T-cell (primary cell): ENCODE measurements around the gene ARHGAP8. TPM values are rescaled to one million over a fixed set of nuclear protein-coding genes. Genes with fewer than 3 reads are reported as not detected.
"Not testable (repeated sequence)": the region's sequence is repeated elsewhere in the genome, so short reads cannot be mapped to it uniquely, and the experiment has no call there.

Experiments used
- ATAC-seq, 4 experiments: fragments of 200-7000 bp in 3 of 4; fragments of 150-1000 bp in 1 of 4; cut with Tn5 transposase; replicated peaks in 1 of 4; 1 replicate in 3 of 4; 2 replicates in 1 of 4; pipeline ENCODE4 v1.10.0; 2021; ENCODE audit warnings: moderate library complexity in 3 of 4, mild to moderate bottlenecking in 2 of 4, moderate number of reproducible peaks in 1 of 4
- CTCF ChIA-PET, 2 donors: fragments of 300-600 bp; sonication (Branson Sonifier 250); formaldehyde crosslinking; loops; one replicate each; lab custom pipeline; 2022; ENCODE audit warnings: antibody characterized with exemption in 2 of 2; lab: Charles Lee
- POLR2A ChIA-PET, 2 donors: fragments of 300-600 bp; sonication (Branson Sonifier 250); formaldehyde crosslinking; loops; one replicate each; lab custom pipeline; 2022; ENCODE audit warnings: antibody characterized with exemption in 2 of 2; lab: Charles Lee
- DNase-seq, 35 experiments: peaks; one replicate each; pipeline versions ENCODE4 v3.0.0 to v3.0.0-alpha.2; 2013 to 2023
- H3K27ac ChIP-seq: one replicate; pipeline ENCODE4 v1.5.1; 2013; ENCODE audit warnings: low read length
- H3K27me3 ChIP-seq, 2 experiments: replicated peaks in 1 of 2; 1 replicate in 1 of 2; 2 replicates in 1 of 2; pipeline versions ENCODE4 v1.6.1 to v1.7.0; 2013; ENCODE audit warnings: low read length in 1 of 2, mixed read lengths in 1 of 2; ENCODE audit not compliant: control insufficient read depth in 2 of 2, insufficient read depth in 2 of 2; ENCODE audit errors: extremely low read depth in 1 of 2
- H3K36me3 ChIP-seq, 2 donors: 1 replicate in 1 of 2; 2 replicates in 1 of 2; pipeline versions ENCODE4 v1.6.1 to v1.7.0; 2013; ENCODE audit warnings: low read length in 1 of 2; ENCODE audit not compliant: control insufficient read depth in 2 of 2, insufficient read depth in 1 of 2; ENCODE audit errors: extremely low read depth in 1 of 2
- H3K4me1 ChIP-seq, 2 experiments: 1 replicate in 1 of 2; 2 replicates in 1 of 2; pipeline versions ENCODE4 v1.6.1 to v1.7.0; 2013; ENCODE audit warnings: low read length in 2 of 2, mixed read lengths in 1 of 2; ENCODE audit not compliant: insufficient read depth in 2 of 2, control insufficient read depth in 1 of 2; ENCODE audit errors: extremely low read depth in 1 of 2
- H3K4me3 ChIP-seq, 2 donors: 1 replicate in 1 of 2; 2 replicates in 1 of 2; pipeline versions ENCODE4 v1.5.1 to v1.7.0; 2013; ENCODE audit warnings: mild to moderate bottlenecking in 2 of 2, low read length in 1 of 2, moderate library complexity in 1 of 2; ENCODE audit not compliant: control insufficient read depth in 1 of 2; ENCODE audit errors: extremely low read depth in 1 of 2
- H3K9me3 ChIP-seq: 2 replicates; pipeline ENCODE4 v1.7.0; 2013
- H3K27ac Mint-ChIP-seq, 2 donors: one replicate each; pipeline ENCODE4 v1.8.0; 2020 to 2021; ENCODE audit warnings: mild to moderate bottlenecking in 2 of 2, mixed read lengths in 2 of 2
- H3K27me3 Mint-ChIP-seq, 2 donors: one replicate each; pipeline ENCODE4 v1.8.0; 2021 to 2022; ENCODE audit warnings: mixed read lengths in 2 of 2
- H3K36me3 Mint-ChIP-seq: one replicate; pipeline ENCODE4 v1.8.0; 2021; ENCODE audit warnings: mixed read lengths
- H3K4me1 Mint-ChIP-seq, 3 donors: one replicate each; pipeline ENCODE4 v1.8.0; 2020 to 2022; ENCODE audit warnings: mixed read lengths in 3 of 3, mild to moderate bottlenecking in 1 of 3
- H3K4me3 Mint-ChIP-seq, 3 donors: one replicate each; pipeline ENCODE4 v1.8.0; 2020 to 2022; ENCODE audit warnings: mild to moderate bottlenecking in 3 of 3, mixed read lengths in 3 of 3, moderate library complexity in 3 of 3
- H3K9me3 Mint-ChIP-seq, 3 donors: one replicate each; pipeline ENCODE4 v1.8.0; 2020 to 2022; ENCODE audit warnings: mixed read lengths in 3 of 3
- WGBS: methylation state at CpG from one replicate; pipeline ENCODE4 v1.1.5; 2013; ENCODE audit warnings: missing lambda C conversion rate; ENCODE audit not compliant: insufficient coverage; 5-methylcytosine and 5-hydroxymethylcytosine counted together
- total RNA-seq, 35 experiments: library from RNA in 6 of 35; stranded (reverse) in 6 of 35; fragments of 120-200 nt in 1 of 35; gene quantifications; one replicate each; pipeline versions ENCODE4 v1.2.1 to v1.2.4 and lab custom pipeline; 2013 to 2026

ARHGAP8 gene
- total RNA-seq, 5 donors from 2014 or later (not counting 1 experiment from before 2014, with no cell fraction given): 0.59 to 4.7 (median 2.0) TPM

DNA sequence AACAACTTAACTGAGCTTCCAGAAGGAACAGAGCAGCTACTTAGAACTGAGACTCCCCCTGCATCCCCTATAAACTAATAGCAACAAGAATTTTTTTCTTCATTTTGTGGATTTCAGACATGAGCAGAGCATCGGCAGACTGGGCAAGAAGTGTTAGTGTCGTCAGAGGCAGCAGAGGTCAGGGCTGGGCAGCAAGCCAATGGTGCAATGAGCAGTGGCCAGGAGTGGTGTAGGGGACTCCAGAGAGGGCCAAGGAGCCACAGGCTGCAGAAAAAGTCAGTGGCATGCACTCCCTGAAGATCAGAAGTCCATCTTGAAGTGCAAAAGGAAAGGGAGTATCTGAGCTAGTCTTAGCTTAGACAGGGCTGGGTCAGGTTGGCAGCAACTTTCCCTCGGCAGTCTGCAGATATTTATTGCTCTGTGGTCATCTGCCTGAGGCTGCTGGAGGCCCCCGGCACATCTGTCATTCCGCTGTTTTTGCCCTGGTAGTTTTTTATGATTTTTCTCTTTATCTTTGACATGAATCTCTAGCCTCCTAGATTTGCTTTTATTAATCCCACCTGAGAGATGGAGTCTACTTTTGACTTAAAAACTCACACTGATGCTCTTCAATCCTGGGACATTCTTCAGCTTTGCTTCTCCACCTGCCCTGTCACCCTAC, 152.2 kb downstream of the ARHGAP8 start:
- H3K9me3 ChIP-seq, POLR2A ChIA-PET, ATAC-seq, H3K27ac ChIP-seq, H3K4me1 Mint-ChIP-seq, H3K4me3 ChIP-seq, DNase-seq, CTCF ChIA-PET, H3K4me1 ChIP-seq, H3K4me3 Mint-ChIP-seq, H3K9me3 Mint-ChIP-seq, H3K27ac Mint-ChIP-seq, H3K36me3 Mint-ChIP-seq, H3K36me3 ChIP-seq: not testable (repeated sequence)
- no CpG with 5 or more reads among the region's 5 CpGs for WGBS
- H3K27me3 ChIP-seq: peaks cover 0 to 38% of the 10 kb centered on the region in 2 experiments
- H3K27me3 Mint-ChIP-seq: peaks cover 14 to 25% of the 10 kb centered on the region in 2 donors

DNA sequence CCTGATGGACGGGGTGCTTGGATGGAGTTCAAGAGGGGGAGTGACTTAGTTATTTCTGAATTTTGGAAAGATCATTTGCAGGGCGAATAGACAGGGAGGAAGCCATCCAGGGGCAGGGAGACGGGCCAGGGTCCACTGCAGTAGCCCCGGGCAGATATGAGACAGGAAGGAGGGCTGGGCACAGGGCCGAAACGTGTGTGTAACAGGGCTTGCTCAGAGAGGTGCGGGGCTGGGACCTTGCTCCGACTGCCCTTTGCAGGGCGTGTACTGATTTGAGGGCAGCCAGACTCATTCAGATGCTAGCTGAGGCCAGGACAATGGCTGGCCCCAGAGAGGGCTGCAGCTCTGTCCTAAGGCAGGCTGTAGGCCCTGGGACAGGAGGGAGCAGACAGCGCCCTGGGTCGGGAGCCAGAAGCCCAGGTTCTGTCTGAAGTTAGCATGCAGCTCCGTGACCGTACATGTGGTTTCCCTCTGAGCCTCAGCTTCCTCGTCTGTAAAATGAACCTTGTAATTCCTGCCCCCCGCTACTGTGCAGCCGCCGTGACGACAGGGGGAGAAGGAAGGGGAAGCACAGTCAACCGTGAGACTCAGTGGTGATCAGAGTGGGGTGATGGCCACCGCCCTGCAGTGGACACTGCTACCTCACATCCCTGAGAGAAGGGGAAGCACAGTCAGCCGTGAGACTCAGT, 154.0 kb downstream of the ARHGAP8 start:
- peaks cover 17 to 32% of the 10 kb centered on the region in 2 donors for H3K27me3 Mint-ChIP-seq
- H3K27me3 ChIP-seq: peaks cover 0 to 39% of the 10 kb centered on the region in 2 experiments
- 90% methylated on average over 10 of the region's 21 CpGs for WGBS
- H3K9me3 ChIP-seq: no peaks in the 10 kb centered on the region
- no peaks in the 10 kb centered on the region for H3K4me1 ChIP-seq
- H3K36me3 ChIP-seq: no peaks in the 10 kb centered on the region
- no peaks in the 10 kb centered on the region for H3K4me1 Mint-ChIP-seq
- DNase-seq (no peak), ATAC-seq (no peak)
- H3K27ac Mint-ChIP-seq: no peak overlapping the region
- H3K27ac ChIP-seq: no peak overlapping the region
- no peak overlapping the region for H3K4me3 Mint-ChIP-seq
- no peaks in the 10 kb centered on the region for H3K36me3 Mint-ChIP-seq
- H3K4me3 ChIP-seq: no peak overlapping the region
- CTCF ChIA-PET: no interaction called here
- POLR2A ChIA-PET: no interaction called here
- peaks cover 10 to 16% (median 15%) of the 10 kb centered on the region in 3 donors for H3K9me3 Mint-ChIP-seq

GRCh38 chr22:44906999-44907644, 154.7 kb downstream of the ARHGAP8 start:
- no peak overlapping the region for H3K27ac ChIP-seq
- Mint-ChIP-seq H3K4me1 (no peaks in the 10 kb centered on the region), H3K9me3 (peaks cover 10 to 16% (median 15%) of the 10 kb centered on the region in 3 donors), H3K27ac (no peak overlapping the region), H3K36me3 (no peaks in the 10 kb centered on the region), H3K4me3 (no peak overlapping the region), H3K27me3 (peaks cover 20 to 32% of the 10 kb centered on the region in 2 donors)
- H3K4me3 ChIP-seq: no peak overlapping the region
- H3K36me3 ChIP-seq: no peaks in the 10 kb centered on the region
- ChIA-PET CTCF (no interaction called here), POLR2A (no interaction called here)
- 90% methylated on average over 14 of the region's 18 CpGs for WGBS
- H3K9me3 ChIP-seq: no peaks in the 10 kb centered on the region
- ATAC-seq (no peak), DNase-seq (no peak)
- no peaks in the 10 kb centered on the region for H3K4me1 ChIP-seq
- H3K27me3 ChIP-seq: peaks cover 0 to 40% of the 10 kb centered on the region in 2 experiments

- H3K27ac Mint-ChIP-seq: no peak overlapping the region
- no peaks in the 10 kb centered on the region for H3K36me3 Mint-ChIP-seq
- Histone ChIP-seq H3K36me3 (no peaks in the 10 kb centered on the region), H3K4me1 (no peaks in the 10 kb centered on the region), H3K4me3 (no peak overlapping the region), H3K27ac (no peak overlapping the region), H3K27me3 (peaks cover 0 to 43% of the 10 kb centered on the region in 2 experiments), H3K9me3 (no peaks in the 10 kb centered on the region)
- WGBS: 85% methylated on average over 17 of the region's 21 CpGs
- DNase-seq: no peak
- H3K9me3 Mint-ChIP-seq: peaks cover 8 to 11% (median 8%) of the 10 kb centered on the region in 3 donors
- ChIA-PET POLR2A (no interaction called here), CTCF (no interaction called here)
- no peaks in the 10 kb centered on the region for H3K4me1 Mint-ChIP-seq
- ATAC-seq: no peak
- H3K4me3 Mint-ChIP-seq: no peak overlapping the region
- H3K27me3 Mint-ChIP-seq: peaks cover 17 to 28% of the 10 kb centered on the region in 2 donors
These were observed 155.7 kb downstream of the ARHGAP8 start for GRCh38 chr22:44907765-44908737.

DNA sequence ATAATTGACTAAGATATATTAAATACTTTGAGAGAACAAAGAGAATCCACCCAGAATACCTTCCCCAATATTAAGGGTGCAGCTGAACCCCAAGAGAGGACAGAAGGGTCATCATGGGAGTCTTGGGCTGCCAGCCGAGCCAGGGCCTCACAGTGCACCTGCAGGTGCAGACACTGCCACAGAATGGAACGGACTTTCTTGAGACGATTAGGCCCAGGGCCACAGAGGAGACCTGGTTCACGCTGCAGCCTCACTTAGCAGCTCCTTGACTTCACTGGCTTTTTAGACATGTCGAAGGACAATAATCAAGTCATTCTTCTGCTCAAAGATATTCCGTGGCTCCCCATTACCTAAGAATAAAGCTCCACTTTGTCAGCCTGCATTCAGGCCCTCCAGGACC, 156.9 kb downstream of the ARHGAP8 start:
- H3K4me1 ChIP-seq: no peaks in the 10 kb centered on the region
- 87% methylated on average over 6 of the region's 6 CpGs for WGBS
- no peak overlapping the region for H3K27ac ChIP-seq
- ChIA-PET POLR2A (no interaction called here), CTCF (interaction anchor here in 1 of 2 donors (0.5 kb wide), 1 partner anchor 1801 kb away, joined by 3 read pairs; no protein-coding TSS in a partner anchor)
- H3K27me3 Mint-ChIP-seq: peaks cover 16 to 26% of the 10 kb centered on the region in 2 donors
- H3K4me3 Mint-ChIP-seq: no peak overlapping the region
- H3K4me3 ChIP-seq: no peak overlapping the region
- H3K36me3 Mint-ChIP-seq: no peaks in the 10 kb centered on the region
- ATAC-seq: no peak
- H3K27me3 ChIP-seq: peaks cover 0 to 54% of the 10 kb centered on the region in 2 experiments
- H3K36me3 ChIP-seq: no peaks in the 10 kb centered on the region
- DNase-seq: no peak
- H3K27ac Mint-ChIP-seq: no peak overlapping the region
- H3K9me3 Mint-ChIP-seq: peaks cover 8 to 11% (median 8%) of the 10 kb centered on the region in 3 donors
- no peaks in the 10 kb centered on the region for H3K9me3 ChIP-seq
- H3K4me1 Mint-ChIP-seq: no peaks in the 10 kb centered on the region
